ENCODE results near the gene C19orf85.

C19orf85 gene

DNA sequence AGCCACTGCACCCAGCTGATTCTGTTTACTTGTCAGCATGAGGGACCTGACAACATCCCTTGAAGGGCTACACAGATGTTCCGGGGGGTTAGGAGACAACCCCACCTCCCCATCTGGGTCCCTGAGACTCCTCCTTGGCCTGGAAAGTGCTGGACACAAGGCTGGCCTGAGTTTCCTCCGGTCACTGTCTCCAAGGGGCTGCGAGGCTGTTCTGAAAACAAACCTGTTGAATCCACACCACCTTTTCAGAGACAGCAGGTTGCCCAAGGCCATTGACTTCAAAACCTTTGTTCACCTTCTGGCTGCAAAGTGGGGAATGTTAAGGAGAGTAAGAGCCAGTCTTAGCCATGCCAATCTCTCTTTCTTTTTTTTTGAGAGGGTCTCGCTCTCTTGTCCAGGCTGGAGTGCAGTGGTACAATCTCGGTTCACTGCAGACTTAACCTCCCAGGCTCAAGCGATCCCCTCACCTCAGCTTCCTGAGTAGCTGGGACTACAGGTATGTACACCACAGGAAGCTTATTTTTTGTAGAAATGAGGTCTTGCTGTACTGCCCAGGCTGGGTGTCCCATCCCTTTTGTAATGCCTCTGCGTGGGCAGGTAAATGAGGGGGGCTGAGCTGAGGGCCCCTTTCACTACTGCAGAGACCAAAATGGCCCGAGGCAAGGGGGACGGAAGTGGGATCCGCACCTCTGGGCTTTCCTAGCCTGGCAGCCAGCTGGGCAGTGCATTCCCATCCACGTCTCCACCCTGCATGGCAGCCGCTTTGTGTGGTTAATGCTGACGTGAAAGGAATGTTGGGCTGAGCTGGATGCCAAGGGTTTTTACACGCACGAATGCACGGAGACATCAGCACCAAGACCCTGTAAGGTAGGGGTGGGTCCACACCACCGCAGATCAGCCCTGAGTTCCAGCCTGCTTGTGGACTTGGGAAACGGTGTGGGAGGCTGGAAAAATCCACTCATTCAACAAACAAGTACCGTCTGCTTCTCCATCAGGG, 10.0 kb upstream of the C19orf85 start:
- Histone ChIP-seq H3K9ac (ENCODE audit: low read depth, low read length) (no peak overlapping the region), H3K4me1 (ENCODE audit: insufficient read depth, low read length) (peaks cover 14% of the 10 kb centered on the region; the same call in 1 of the 2 replicates), H3K9me3 (ENCODE audit: control insufficient read depth, insufficient read depth, low read length) (no peaks in the 10 kb centered on the region), H3K36me3 (ENCODE audit: insufficient read depth, low read length) (no peaks in the 10 kb centered on the region)

DNA sequence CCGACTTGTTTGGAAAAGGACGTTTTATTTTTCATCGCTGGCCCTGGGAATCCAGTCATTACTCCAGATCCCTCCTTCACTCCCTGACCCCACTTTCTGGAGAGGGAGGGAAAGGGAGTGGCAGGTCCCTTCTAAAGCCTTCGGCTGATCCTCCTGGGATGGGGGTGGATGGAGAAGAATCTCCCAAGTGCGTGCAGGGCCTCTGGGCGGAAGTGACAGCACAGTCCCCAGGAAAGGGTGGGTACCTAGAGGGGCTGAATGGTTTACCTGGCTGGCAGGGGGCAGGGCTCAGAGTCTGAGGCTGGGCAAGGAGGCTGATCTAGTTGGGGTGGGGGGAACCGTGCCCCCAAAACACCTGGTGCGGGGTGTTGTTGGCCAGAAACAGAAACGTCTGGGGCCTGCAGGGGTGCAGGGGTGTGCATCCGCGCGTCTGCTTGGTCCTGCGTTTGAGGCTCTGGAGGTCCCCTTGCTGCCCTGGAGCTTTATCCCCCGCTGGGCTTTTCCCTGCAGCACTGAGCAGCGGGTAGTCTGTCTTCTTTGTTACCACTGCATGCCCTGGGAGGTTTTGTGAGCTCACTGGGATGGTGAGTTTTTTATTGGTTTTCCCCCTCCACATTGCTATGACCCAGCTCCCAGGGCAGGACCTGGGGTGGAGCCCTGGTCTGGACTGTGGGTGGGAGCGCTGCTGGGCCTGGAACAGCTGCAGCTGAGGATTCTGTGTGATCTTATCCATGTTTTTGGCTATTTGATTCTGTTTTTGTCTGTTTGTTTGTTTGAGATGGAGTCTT, 8.9 kb upstream of the C19orf85 start:
- H3K4me1 ChIP-seq (ENCODE audit: insufficient read depth, low read length) = peaks cover 14% of the 10 kb centered on the region; the same call in 1 of the 2 replicates
- H3K36me3 ChIP-seq (ENCODE audit: insufficient read depth, low read length) = no peaks in the 10 kb centered on the region
- H3K9me3 ChIP-seq (ENCODE audit: control insufficient read depth, insufficient read depth, low read length) = no peaks in the 10 kb centered on the region
- H3K9ac ChIP-seq (ENCODE audit: low read depth, low read length) = peak overlapping the region; percentile 44; the same call in 1 of the 2 replicates

DNA sequence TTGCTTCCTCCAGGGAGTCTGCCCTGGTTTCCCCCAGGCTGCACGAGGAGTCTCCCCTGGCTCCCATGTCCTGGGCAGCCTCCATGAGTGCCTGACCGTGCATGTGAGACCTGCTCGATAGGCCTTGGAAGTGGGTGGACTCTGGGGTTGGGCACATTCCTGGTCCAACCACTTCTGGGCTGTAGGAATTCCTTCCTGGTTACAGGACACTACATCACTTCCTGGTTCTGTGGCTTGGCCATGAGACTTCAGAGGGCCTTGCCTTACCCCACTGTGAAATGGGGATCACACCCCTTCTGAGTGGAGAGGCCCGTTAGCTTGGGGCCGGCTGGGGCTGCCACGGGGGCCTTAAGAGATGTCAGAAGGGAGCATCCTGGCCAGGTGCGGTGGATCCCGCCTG, 7.9 kb upstream of the C19orf85 start:
- Histone ChIP-seq H3K9ac (ENCODE audit: low read depth, low read length) (no peak overlapping the region), H3K9me3 (ENCODE audit: control insufficient read depth, insufficient read depth, low read length) (no peaks in the 10 kb centered on the region), H3K4me1 (ENCODE audit: insufficient read depth, low read length) (peaks cover 14% of the 10 kb centered on the region; the same call in 1 of the 2 replicates), H3K36me3 (ENCODE audit: insufficient read depth, low read length) (no peaks in the 10 kb centered on the region)

DNA sequence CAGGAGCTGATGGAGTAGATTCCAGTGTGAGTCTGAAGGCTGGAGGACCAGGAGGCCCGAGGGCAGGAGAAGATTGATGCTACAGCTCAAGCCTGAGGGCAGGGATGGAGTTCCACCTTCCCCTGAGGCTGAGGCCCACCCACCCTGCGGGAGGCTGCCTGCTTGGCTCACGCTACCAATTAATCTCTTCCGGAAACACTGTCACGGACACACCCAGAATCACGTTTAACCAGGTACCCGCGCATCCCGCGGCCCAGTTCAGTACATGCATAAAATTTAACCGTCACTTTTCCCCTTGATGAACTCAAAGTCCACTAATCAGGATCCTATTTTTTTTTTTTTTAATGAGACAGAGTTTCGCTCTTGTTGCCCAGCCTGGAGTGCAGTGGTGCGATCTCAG, 6.7 kb upstream of the C19orf85 start:
- Histone ChIP-seq H3K9me3 (ENCODE audit: control insufficient read depth, insufficient read depth, low read length) (no peaks in the 10 kb centered on the region), H3K4me1 (ENCODE audit: insufficient read depth, low read length) (peaks cover 14% of the 10 kb centered on the region; the same call in 1 of the 2 replicates), H3K9ac (ENCODE audit: low read depth, low read length) (no peak overlapping the region), H3K36me3 (ENCODE audit: insufficient read depth, low read length) (no peaks in the 10 kb centered on the region)

DNA sequence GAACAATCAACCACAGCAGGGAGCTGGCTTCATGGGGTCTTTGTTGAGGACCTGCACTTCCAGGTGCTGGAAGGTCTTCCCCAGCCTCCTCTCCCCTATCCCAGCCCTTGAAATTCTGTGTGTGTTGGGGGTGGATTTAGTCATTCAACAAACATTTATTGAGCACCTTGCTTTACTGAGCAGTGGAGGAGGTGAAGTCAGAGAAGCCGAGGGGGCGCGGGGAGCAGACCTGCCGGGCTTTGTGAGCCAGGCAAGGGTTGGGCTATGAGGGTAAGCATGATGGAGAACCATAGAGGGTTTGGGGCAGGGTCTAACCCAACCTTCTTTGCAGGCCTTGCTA, 3.5 kb upstream of the C19orf85 start:
- Histone ChIP-seq H3K9ac (ENCODE audit: low read depth, low read length) (no peak overlapping the region), H3K4me1 (ENCODE audit: insufficient read depth, low read length) (peaks cover 11% of the 10 kb centered on the region; the same call in 1 of the 2 replicates), H3K9me3 (ENCODE audit: control insufficient read depth, insufficient read depth, low read length) (no peaks in the 10 kb centered on the region), H3K36me3 (ENCODE audit: insufficient read depth, low read length) (no peaks in the 10 kb centered on the region)

DNA sequence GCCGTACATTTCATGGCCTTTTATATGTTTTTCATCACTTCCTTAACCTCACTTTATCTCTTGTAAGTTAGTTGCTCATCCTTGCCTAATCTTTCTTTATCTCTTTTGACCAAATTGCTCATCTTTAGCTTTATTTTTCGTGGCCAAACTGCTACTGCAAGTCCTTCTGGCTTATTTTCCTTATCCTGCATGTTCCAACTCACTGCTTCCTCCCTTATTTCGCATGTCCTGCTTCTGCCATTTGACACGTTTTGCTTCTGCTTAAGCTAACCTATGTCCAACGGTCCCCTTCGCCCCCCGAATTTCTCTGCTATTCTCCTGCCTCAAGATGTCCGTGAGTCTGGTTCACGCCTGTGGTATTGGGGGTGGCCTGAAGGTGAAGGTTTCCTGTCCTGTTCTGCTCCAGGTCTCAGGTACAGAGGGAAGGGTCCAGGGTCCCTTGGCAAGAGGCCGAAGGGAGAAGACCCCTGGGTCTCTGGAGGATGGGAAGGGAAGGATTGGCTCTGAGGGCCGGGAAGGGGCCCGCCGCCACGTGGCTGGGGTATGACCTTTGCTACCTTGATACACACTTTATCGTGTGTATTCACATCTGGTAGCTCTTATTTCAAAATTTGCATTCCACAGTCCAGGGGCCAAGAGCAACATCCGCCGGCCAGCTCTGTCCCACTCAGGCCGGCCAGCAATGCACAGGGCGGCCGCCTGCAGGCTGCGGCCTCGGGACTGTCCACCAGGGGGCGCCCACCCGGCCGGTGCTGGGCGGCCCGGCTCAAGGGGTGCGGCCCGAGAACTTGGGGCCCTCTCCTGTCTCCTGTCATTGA, 2.9 kb upstream of the C19orf85 start:
- no peak overlapping the region for H3K9ac ChIP-seq (ENCODE audit: low read depth, low read length)
- H3K9me3 ChIP-seq (ENCODE audit: control insufficient read depth, insufficient read depth, low read length) = no peaks in the 10 kb centered on the region
- H3K36me3 ChIP-seq (ENCODE audit: insufficient read depth, low read length) = no peaks in the 10 kb centered on the region
- H3K4me1 ChIP-seq (ENCODE audit: insufficient read depth, low read length) = peaks cover 9% of the 10 kb centered on the region; the same call in 1 of the 2 replicates

DNA sequence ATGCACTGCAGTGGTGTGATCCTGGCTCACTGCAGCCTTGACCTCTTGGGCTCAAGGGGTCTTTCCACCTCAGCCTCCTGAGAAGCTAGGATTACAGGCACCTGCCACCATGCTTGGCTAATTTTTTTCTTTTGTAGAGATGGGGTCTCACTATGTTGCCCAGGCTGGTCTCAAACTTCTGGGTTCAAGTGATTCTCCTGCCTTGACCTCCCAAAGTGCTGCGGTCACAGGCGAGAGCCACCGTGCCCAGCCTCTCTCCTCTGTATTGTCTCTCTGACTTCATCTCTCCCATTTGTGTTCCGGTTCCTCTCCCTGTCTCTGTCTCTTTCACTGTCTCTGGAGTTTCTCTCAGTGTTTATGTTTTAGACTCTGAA, 1.7 kb upstream of the C19orf85 start:
- Histone ChIP-seq H3K9me3 (ENCODE audit: control insufficient read depth, insufficient read depth, low read length) (no peaks in the 10 kb centered on the region), H3K36me3 (ENCODE audit: insufficient read depth, low read length) (no peaks in the 10 kb centered on the region), H3K4me1 (ENCODE audit: insufficient read depth, low read length) (peaks cover 9% of the 10 kb centered on the region; the same call in 1 of the 2 replicates), H3K9ac (ENCODE audit: low read depth, low read length) (no peak overlapping the region)

DNA sequence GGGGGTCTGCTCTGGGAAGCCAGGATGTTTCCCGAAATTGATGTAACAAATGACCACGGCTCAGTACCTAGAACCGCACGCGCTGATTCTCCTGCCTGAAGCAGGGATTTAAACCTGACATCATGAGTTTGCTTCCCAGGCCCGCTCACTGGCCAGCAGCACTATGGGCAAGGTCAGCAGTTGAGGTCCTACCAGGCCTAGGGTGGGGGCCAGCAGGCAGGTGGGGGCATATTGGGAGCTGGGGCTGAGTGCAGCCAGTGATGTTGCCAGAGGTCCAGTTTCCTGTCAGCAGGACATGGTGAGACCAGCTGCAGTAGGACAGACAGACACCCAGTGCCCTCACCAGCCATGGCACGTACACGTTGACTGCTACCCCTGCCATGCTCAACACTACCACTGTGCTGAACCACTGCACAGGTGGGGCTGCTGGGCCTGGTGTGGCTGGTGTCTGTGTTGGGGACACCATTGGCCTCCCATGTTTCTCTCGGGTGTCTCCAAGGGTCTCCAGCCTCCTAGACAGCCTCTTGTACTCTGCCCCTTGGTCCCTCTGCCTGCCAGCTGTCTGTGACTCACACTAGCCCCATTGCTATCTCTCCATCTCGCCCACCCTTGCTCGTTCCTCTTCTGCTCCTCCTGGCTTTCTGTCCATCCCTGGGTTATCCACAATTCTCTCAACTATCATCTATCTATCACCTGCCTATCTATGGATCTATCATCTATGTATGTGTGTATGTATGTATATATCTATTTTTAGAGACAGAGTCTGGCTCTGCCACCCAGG, 1.1 kb upstream of the C19orf85 start:
- Histone ChIP-seq H3K9me3 (ENCODE audit: control insufficient read depth, insufficient read depth, low read length) (no peaks in the 10 kb centered on the region), H3K36me3 (ENCODE audit: insufficient read depth, low read length) (no peaks in the 10 kb centered on the region), H3K4me1 (ENCODE audit: insufficient read depth, low read length) (peaks cover 9% of the 10 kb centered on the region; the same call in 1 of the 2 replicates), H3K9ac (ENCODE audit: low read depth, low read length) (no peak overlapping the region)

DNA sequence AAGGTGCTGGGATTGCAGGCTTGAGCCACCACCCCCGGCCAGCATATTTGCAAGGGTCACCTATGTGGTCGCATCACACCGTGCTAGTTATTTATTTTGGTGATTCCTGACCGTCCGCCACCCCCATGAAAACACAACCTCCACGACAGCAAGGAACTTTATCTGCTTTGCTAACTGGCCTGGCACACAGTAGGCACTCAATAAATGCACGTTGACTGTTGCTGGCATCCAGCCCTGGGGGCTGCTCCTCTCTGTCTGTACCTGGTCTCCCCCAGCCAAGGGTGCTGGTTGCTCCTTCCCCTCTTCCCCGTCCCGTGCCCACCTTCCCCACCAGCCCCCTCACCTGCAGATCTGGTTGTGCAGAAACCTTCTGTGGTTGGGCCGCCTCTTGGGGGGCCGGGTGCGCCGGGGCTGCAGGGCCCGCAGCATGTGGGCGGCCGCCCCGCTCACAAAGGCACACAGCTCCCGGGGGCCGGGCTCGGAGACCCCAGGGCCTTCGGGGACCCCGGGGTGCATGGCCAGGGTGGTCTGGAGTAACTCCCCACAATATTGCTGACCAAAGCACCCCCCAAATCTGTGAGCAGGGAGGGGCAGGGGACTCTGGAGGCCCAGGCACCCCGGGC, 401 bp downstream of the C19orf85 start:
- Histone ChIP-seq H3K36me3 (ENCODE audit: insufficient read depth, low read length) (no peaks in the 10 kb centered on the region), H3K9ac (ENCODE audit: low read depth, low read length) (peak overlapping the region; percentile 47; the same call in 1 of the 2 replicates), H3K9me3 (ENCODE audit: control insufficient read depth, insufficient read depth, low read length) (no peaks in the 10 kb centered on the region), H3K4me1 (ENCODE audit: insufficient read depth, low read length) (peaks cover 17% of the 10 kb centered on the region)

DNA sequence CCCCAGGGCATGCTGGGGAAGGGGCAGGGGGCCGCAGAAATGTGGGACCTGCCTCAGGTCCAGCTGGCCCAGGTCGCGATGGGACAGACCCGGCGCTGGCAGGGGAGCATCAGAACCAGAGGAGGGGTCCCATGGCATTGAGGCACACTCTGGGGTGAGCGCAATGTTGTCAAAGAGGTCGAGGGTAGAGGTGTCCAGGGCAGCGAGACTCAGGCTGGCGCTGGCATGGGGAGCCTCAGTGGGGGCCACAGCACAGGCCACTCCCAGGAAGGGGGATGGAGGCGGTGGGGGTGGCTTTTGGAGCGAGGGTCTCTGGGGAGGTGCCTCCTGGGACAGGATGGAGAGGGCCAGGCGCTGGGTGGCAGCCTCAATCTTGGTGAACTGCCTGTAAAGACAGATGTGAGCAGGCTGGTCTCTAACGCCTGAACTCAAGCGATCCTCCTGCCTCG, 944 bp downstream of the C19orf85 start:
- Histone ChIP-seq H3K9ac (ENCODE audit: low read depth, low read length) (peak overlapping the region; percentile 47; the same call in 1 of the 2 replicates), H3K9me3 (ENCODE audit: control insufficient read depth, insufficient read depth, low read length) (no peaks in the 10 kb centered on the region), H3K36me3 (ENCODE audit: insufficient read depth, low read length) (no peaks in the 10 kb centered on the region), H3K4me1 (ENCODE audit: insufficient read depth, low read length) (peaks cover 17% of the 10 kb centered on the region)

DNA sequence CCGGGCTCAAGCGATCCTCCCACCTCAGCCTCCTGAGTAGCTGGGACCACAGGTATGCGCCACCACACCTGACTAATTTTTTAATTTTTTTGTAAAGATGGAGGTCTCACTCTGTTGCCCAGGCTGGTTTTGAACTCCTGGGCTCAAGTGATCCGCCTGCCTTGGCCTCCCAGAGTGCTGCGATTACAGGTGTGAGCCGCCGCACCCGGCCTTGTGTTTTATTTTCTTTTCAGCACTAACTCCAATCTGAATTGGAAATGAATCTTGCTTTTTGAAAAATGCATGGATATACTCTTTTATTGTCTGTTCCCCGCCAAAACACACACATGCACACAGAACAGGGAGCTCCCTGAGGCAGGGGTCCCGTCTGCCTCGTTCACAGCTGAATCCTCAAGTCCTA, 1.8 kb downstream of the C19orf85 start:
- Histone ChIP-seq H3K9ac (ENCODE audit: low read depth, low read length) (no peak overlapping the region), H3K4me1 (ENCODE audit: insufficient read depth, low read length) (peaks cover 20% of the 10 kb centered on the region), H3K36me3 (ENCODE audit: insufficient read depth, low read length) (no peaks in the 10 kb centered on the region), H3K9me3 (ENCODE audit: control insufficient read depth, insufficient read depth, low read length) (no peaks in the 10 kb centered on the region)

DNA sequence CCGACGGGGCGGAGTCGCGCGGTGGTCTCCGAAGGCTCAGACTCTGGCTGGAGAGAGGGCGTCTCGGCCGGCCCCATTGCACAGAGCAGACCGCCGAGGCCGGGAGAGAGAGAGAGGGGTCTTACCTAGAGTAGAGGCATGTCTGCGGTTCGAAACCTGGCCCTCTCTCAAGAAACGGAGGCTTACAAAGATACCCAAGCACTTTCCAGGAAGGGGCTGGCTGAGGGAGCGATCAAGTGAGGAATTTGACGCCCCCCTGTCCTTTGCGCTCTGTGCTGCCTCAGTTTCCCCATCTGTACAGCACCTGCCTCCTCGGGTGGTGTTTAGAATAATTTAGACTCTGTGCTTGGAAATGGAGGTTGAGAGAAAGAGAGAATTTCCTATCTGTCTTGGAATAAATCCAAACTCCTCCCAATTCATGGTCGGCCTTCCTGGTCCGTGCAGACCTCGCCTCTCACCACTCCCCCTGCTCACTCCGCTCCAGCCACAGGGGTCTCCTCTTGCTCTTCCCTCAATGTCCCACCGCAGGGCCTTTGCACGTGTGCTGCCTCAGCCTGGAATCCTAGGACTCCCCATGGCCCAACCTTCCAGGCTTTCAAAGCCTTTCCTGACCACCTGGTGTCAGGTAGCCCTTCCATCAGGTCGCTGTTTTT, 2.5 kb downstream of the C19orf85 start:
- H3K9ac ChIP-seq (ENCODE audit: low read depth, low read length) = peak overlapping the region; percentile 54; the same call in 1 of the 2 replicates
- H3K4me1 ChIP-seq (ENCODE audit: insufficient read depth, low read length) = peaks cover 20% of the 10 kb centered on the region
- no peaks in the 10 kb centered on the region for H3K9me3 ChIP-seq (ENCODE audit: control insufficient read depth, insufficient read depth, low read length)
- H3K36me3 ChIP-seq (ENCODE audit: insufficient read depth, low read length) = no peaks in the 10 kb centered on the region

Data from ES-I3 (cell line).